Stomach (tissue), 9 donors: ENCODE results near the gene ECE1. TPM values are rescaled to one million over a fixed set of nuclear protein-coding genes. Genes with fewer than 3 reads are reported as not detected.
A peak's percentile ranks its signal among the peaks of the same experiment; 100 is the strongest.

ENCODE experiments used
- DNase-seq, 2 donors: peaks; one replicate each; pipeline versions ENCODE4 v3.0.0 to v3.0.0-alpha.2; 2013 to 2019
- H3K27ac ChIP-seq, 5 donors: fragments of 200-600 bp in 4 of 5; sonication (generic) in 4 of 5; one replicate each; pipeline ENCODE4 v1.5.1; 2013 to 2019; ENCODE audit warnings: mild to moderate bottlenecking in 1 of 5, moderate library complexity in 1 of 5
- H3K27me3 ChIP-seq, 3 donors: fragments of 200-600 bp; sonication (generic); one replicate each; pipeline ENCODE4 v1.5.1; 2017 to 2019; ENCODE audit warnings: mixed run types in 1 of 3
- H3K36me3 ChIP-seq, 4 donors: fragments of 200-600 bp; sonication (generic); 1 replicate in 3 of 4; 2 replicates in 1 of 4; pipeline ENCODE4 v1.5.1; 2016 to 2019
- H3K4me1 ChIP-seq, 4 donors: fragments of 200-600 bp; sonication (generic); one replicate each; pipeline ENCODE4 v1.5.1; 2016 to 2019
- H3K4me3 ChIP-seq, 4 donors: fragments of 200-600 bp; sonication (generic) in 3 of 4; one replicate each; pipeline ENCODE4 v1.5.1; 2016 to 2019; ENCODE audit warnings: mild to moderate bottlenecking in 1 of 4
- H3K9me3 ChIP-seq, 4 donors: fragments of 200-600 bp; sonication (generic); one replicate each; pipeline ENCODE4 v1.5.1; 2016 to 2019
- EP300 ChIP-seq: sonication (generic); formaldehyde crosslinking; IDR thresholded peaks from one replicate; pipeline ENCODE4 v1.6.1; 2017; ENCODE audit warnings: antibody characterized with exemption
- POLR2A ChIP-seq, 4 donors: fragments of 450-650 bp; IDR thresholded peaks; one replicate each; pipeline ENCODE4 v1.6.1; 2016; ENCODE audit warnings: antibody characterized with exemption in 4 of 4, control low read depth in 2 of 4, mild to moderate bottlenecking in 1 of 4, moderate library complexity in 1 of 4
- POLR2AphosphoS5 ChIP-seq, 3 donors: sonication (generic); formaldehyde crosslinking; IDR thresholded peaks; one replicate each; pipeline ENCODE4 v1.6.1; 2016; ENCODE audit warnings: antibody characterized with exemption in 3 of 3
- WGBS, 5 donors: extraction: QIAGEN DNeasy Blood & Tissue Kit in 3 of 5; methylation state at CpG; one replicate each; pipeline versions ENCODE4 v1.1.5 to v1.1.7; 2013 to 2018; 5-methylcytosine and 5-hydroxymethylcytosine counted together
- intact Hi-C: fragments of 100-400 bp; cut with DNase I; formaldehyde crosslinking; loops from one replicate; pipeline ENCODE4 v1.15.1; 2023; ENCODE audit warnings: low total_unique reads
- polyA plus RNA-seq, 3 donors: library from polyadenylated mRNA; stranded (reverse); fragments of 200-250 nt; gene quantifications; one replicate each; pipeline ENCODE4 v1.2.3, GENCODE V29; 2013
- total RNA-seq, 5 donors: library from RNA; depleted of rRNA; stranded (reverse); fragments of >200 nt; gene quantifications; one replicate each; pipeline versions ENCODE4 v1.1.0 to v1.2.3, GENCODE V29; 2014 to 2016
- TF ChIP-seq, protein P1 (sequence below), 7 experiments: fragments of 450-650 bp in 4 of 7; fragments of 200-600 bp in 3 of 7; sonication (generic) in 3 of 7; IDR thresholded peaks; one replicate each; pipeline ENCODE4 v1.5.1; 2016 to 2019; ENCODE audit warnings: antibody characterized with exemption in 7 of 7, control low read depth in 2 of 7, mild to moderate bottlenecking in 1 of 7
- donor health status: healthy with polysubstance abuse.
- donor health status: Bipolar disorder and iron deficiency.
- donor health status: healthy.

ECE1 gene
- total and polyA plus RNA-seq, 8 donors = 17.6 to 574 (median 42.6) TPM

DNA sequence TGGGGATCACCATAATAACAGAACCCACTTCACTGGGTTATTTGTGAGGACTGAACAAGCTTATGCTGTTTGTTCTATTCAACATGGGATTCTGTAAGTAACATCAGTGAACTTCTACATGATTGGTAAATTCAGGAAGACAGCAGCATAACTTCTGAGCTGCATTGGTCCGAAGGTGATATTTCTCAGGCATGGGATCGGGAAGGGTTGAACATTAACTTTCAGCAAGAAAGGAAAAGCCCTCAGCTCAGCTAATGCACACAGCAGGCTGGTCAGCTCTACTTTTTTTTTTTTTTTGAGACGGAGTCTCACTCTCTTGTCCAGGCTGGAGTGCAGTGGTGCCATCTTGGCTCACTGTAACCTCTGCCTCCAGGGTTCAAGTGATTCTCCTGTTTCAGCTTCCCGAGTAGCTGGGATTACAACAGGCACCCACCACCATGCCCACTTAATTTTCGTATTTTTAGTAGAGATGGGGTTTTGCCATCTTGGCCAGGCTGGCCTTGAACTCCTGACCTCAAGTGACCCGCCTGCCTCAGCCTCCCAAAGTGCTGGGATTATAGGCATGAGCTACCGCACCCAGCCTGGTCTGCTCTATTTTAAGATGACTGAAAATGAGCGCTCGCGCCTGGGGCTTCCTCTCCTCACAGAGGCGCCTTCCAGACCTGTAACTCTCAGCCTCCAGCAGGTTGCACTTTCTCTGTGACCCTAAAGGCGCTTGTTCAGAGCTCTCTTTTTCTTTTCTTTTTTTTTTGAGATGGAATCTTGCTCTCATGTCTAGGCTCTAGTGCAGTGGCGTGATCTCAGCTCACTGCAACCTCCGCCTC lies 42.2 kb downstream of the ECE1 start:
- 78 to 88% (median 81%) methylated on average over 14 of the region's 14 CpGs for WGBS, 5 donors
- Histone ChIP-seq H3K27ac (no peak overlapping the region), H3K4me1 (peaks cover 17 to 27% (median 20%) of the 10 kb centered on the region in 4 donors), H3K27me3 (no peaks in the 10 kb centered on the region), H3K36me3 (peaks cover 57 to 97% (median 91%) of the 10 kb centered on the region in 4 donors), H3K4me3 (no peak overlapping the region), H3K9me3 (no peaks in the 10 kb centered on the region)
- intact Hi-C loops = no loop called here
- TF ChIP-seq EP300 = no peak
- TF ChIP-seq, protein P1, sequence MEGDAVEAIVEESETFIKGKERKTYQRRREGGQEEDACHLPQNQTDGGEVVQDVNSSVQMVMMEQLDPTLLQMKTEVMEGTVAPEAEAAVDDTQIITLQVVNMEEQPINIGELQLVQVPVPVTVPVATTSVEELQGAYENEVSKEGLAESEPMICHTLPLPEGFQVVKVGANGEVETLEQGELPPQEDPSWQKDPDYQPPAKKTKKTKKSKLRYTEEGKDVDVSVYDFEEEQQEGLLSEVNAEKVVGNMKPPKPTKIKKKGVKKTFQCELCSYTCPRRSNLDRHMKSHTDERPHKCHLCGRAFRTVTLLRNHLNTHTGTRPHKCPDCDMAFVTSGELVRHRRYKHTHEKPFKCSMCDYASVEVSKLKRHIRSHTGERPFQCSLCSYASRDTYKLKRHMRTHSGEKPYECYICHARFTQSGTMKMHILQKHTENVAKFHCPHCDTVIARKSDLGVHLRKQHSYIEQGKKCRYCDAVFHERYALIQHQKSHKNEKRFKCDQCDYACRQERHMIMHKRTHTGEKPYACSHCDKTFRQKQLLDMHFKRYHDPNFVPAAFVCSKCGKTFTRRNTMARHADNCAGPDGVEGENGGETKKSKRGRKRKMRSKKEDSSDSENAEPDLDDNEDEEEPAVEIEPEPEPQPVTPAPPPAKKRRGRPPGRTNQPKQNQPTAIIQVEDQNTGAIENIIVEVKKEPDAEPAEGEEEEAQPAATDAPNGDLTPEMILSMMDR (IDR thresholded peaks at IDR 0.05) = no peak
- TF ChIP-seq POLR2AphosphoS5 (IDR thresholded peaks at IDR 0.05) = no peak
- TF ChIP-seq POLR2A (IDR thresholded peaks at IDR 0.05) = no peak
- peak in 1 of 2 donors; percentile 48 for DNase-seq

DNA sequence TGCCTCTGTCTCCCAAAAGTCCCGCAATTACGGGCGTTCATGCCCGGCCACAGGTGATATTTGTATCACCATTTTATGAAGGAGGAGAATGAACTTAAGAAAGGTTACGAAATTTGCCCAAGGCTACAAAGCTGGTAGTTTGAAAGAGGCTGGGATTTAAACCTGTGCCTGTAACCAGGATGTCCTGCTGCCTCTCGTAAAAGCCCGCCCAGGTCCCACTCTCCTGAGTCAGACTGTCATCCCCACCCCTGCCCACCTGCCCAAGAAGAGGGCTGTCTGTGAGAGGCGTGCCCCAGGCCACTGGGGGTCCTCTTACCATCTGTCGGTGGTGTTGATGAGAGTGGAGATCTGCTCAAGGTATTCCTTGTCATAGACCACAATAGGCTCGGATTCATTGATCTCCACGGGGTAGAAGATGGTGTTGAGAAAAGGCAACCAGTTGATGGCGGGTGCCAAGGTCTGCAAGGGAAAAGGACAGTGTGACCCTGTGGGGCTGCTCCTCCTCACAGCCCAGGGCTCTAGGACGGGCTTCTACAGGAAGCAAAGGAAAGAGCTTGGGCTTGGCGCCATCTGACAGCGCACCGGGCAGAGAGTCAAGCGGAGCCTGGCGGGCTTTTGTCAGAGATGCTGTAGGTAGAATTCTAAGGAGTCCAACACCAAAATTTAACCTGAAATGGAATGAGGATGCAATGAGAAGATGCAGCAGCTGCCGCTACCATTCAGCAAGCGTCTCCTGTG lies 43.2 kb downstream of the ECE1 start:
- peaks cover 66 to 98% (median 92%) of the 10 kb centered on the region in 4 donors for H3K36me3 ChIP-seq
- H3K27ac ChIP-seq = no peak overlapping the region
- intact Hi-C loops = no loop called here

DNA sequence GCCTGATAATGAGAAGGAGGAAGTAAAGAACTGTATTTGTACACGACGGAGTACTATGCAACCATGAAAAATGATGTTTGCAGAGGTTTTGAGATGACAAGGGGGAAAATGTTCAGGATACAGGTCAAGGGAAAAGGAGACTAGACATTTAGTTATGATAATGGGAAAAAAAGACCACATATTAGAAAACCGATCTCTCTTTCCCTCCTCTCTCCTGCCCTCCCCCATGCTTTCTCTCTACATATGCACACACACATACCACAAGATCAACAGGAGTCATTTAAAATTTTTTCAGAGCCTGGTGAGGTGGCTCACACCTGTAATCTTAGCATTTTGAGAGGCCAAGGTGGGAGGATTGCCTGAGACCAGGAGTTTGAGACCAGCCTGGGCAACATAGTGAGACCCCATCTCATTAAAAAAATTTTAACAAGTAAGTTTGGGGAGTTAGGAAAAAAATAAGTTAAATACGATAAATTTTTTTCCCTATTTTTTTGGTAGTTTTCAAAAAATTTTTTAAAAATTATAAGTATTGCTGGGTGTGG lies 44.5 kb downstream of the ECE1 start:
- intact Hi-C loops = no loop called here
- DNase-seq = no peak
- TF ChIP-seq, protein P1 (IDR thresholded peaks at IDR 0.05) = no peak
- TF ChIP-seq POLR2A (IDR thresholded peaks at IDR 0.05) (no peak), EP300 (no peak)
- Histone ChIP-seq H3K4me1 (peaks cover 0 to 4% (median 2%) of the 10 kb centered on the region in 4 donors), H3K9me3 (no peaks in the 10 kb centered on the region), H3K27me3 (no peaks in the 10 kb centered on the region), H3K27ac (no peak overlapping the region), H3K36me3 (peaks cover 69 to 98% (median 92%) of the 10 kb centered on the region in 4 donors), H3K4me3 (no peak overlapping the region)
- WGBS, 5 donors = 89 to 96% (median 91%) methylated on average over 4 of the region's 4 CpGs

More for the DNA sequence above, 43.2 kb downstream of the ECE1 start:
- WGBS, 5 donors = 84 to 93% (median 92%) methylated on average over 19 to 20 of the region's 20 CpGs
- Histone ChIP-seq H3K27me3 (no peaks in the 10 kb centered on the region), H3K4me1 (peaks cover 9 to 17% (median 13%) of the 10 kb centered on the region in 4 donors), H3K4me3 (no peak overlapping the region), H3K9me3 (no peaks in the 10 kb centered on the region)
- no peak for DNase-seq
- no peak for TF ChIP-seq POLR2A (IDR thresholded peaks at IDR 0.05)
- TF ChIP-seq, protein P1 (IDR thresholded peaks at IDR 0.05) = no peak
- no peak for TF ChIP-seq EP300
- no peak for TF ChIP-seq POLR2AphosphoS5 (IDR thresholded peaks at IDR 0.05)

DNA sequence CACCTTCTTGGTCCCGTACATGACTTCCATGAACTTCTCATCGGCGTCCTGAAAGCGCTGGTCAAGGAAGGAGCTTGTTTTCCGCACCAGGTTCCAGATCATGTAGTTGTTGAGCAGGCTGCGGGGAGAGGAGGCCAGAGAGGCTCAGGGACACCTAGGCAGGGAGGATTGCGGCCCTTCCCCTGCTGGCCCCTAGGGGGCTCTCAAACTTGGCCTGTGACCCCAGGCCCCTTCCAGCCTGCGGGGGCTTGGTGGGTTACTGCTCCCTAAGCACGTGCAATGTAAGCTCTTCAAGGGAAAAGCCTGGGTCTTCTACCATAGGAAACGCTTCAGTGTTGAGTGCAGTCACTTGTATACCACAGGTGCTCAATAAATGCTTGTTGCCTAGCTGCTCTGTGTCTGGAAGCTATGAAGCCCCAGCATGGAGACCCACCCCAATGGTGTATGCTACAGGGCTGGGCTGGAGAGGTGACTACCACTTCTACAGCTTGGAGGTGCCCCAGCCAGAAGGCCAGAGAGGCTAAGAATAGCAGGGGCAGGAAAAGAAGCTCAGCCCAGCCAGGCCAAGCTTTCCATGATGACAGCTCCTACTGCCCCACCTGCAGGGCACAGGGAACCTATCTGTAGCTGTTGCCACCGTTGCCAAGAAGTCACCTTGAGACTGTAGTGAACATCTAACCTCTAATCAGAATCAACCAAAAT lies 45.1 kb downstream of the ECE1 start:
- Histone ChIP-seq H3K4me1 (peaks cover 0 to 4% (median 2%) of the 10 kb centered on the region in 4 donors), H3K27me3 (no peaks in the 10 kb centered on the region), H3K36me3 (peaks cover 72 to 98% (median 92%) of the 10 kb centered on the region in 4 donors), H3K27ac (no peak overlapping the region), H3K9me3 (no peaks in the 10 kb centered on the region), H3K4me3 (no peak overlapping the region)
- TF ChIP-seq EP300 (no peak), POLR2A (IDR thresholded peaks at IDR 0.05) (no peak), POLR2AphosphoS5 (IDR thresholded peaks at IDR 0.05) (no peak)
- TF ChIP-seq, protein P1 (IDR thresholded peaks at IDR 0.05) = peak in 1 of 7 experiments; percentile 15
- intact Hi-C loops = no loop called here
- 88 to 93% (median 92%) methylated on average over 11 of the region's 11 CpGs for WGBS, 5 donors
- no peak for DNase-seq
